T-helper 1 cell treated with Interleukin-12 subunit alpha and Interleukin-12 subunit beta and Interleukin-4 antibody, amounts not matched to agents 30 ng/mL and 1 ng/mL, for 36 hours (primary cell): ENCODE data around the gene SYNDIG1. TPM values are rescaled to one million over a fixed set of nuclear protein-coding genes. Genes with fewer than 3 reads are reported as not detected.

Experiments used
- intact Hi-C: fragments of 100-400 bp; cut with micrococcal nuclease; formaldehyde crosslinking; loops from one replicate; pipeline ENCODE4 v1.15.1; 2024
- total RNA-seq: library from RNA; stranded (reverse); gene quantifications from 2 replicates; pipeline ENCODE4 v1.2.3, GENCODE V29; 2022

Gene SYNDIG1
- total RNA-seq, 1 donor from 2014 or later = not detected

DNA sequence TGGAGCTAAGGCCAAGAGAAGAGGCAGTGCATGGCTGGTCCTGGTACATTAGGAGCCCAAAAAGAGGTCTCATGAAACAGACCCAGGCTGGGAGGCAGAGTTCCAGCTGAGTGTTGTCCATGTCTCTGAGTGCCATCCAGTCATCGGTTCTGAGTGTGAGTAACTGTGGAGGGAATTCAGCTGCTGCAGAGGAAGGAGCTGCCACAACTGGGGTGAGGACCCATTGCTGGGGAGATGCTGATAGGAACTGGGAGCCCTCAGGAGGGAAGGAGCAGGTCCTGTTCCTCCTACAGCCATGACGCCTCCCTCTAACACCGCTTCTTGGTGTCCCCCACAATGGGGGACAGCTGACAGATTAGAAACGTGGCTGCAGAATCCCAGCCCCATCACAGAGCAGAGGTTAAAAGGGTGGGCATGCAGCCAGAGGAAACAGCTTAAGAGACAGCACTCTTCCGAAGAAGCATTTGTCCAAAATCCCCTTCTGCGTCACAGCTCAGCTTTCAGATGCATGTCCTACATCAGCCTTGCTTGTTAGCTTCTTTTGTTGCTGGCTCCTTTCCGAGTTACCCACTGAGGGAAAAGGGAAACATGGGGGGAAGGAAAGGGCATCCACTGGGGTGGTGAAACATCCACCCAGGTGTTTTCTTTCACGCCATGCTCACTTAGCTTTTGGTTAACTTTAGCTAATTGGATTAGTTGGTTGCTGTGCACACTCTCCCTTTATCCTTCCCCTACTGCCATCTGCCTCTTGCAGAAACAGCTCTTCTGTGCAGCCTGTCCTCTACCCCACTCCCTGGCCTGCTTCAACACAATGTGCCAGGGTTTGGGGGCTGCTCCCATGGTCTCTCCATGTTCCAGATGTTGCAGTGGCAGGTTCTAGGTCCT is 239.2 kb downstream of the SYNDIG1 start:
- intact Hi-C loops = no loop called here
